WTC11 (cell line): Measurements from ENCODE around the gene THOP1. TPM values are rescaled to one million over a fixed set of nuclear protein-coding genes. Genes with fewer than 3 reads are reported as not detected.

Source experiments
- ATAC-seq: fragments of 200-7000 bp; cut with Tn5 transposase; 2 replicates; pipeline ENCODE4 v1.10.0; 2021; ENCODE audit warnings: mild to moderate bottlenecking, moderate library complexity
- CTCF ChIA-PET: fragments of 300-600 bp; sonication (Branson Sonifier 250); formaldehyde crosslinking; loops from one replicate; lab custom pipeline; 2021; ENCODE audit warnings: antibody characterized with exemption; lab: Charles Lee
- POLR2A ChIA-PET: fragments of 350-600 bp; sonication (Branson Sonifier 250); formaldehyde crosslinking; loops from one replicate; lab custom pipeline; 2021; ENCODE audit warnings: antibody characterized with exemption; lab: Charles Lee
- DNase-seq: peaks from one replicate; pipeline ENCODE4 v3.0.0; 2021; ENCODE audit warnings: low spot score
- H3K27ac Mint-ChIP-seq: 2 replicates; pipeline ENCODE4 v1.8.0; 2021; ENCODE audit warnings: mixed read lengths
- H3K27me3 Mint-ChIP-seq: 2 replicates; pipeline ENCODE4 v1.8.0; 2021; ENCODE audit warnings: low read depth, mild to moderate bottlenecking, moderate library complexity, mixed read lengths
- H3K36me3 Mint-ChIP-seq: 2 replicates; pipeline ENCODE4 v1.8.0; 2021; ENCODE audit warnings: mixed read lengths
- H3K4me1 Mint-ChIP-seq: 2 replicates; pipeline ENCODE4 v1.8.0; 2022; ENCODE audit warnings: mixed read lengths
- H3K4me3 Mint-ChIP-seq: 2 replicates; pipeline ENCODE4 v1.8.0; 2021; ENCODE audit warnings: mild to moderate bottlenecking, moderate library complexity, mixed read lengths
- H3K9me3 Mint-ChIP-seq: 2 replicates; pipeline ENCODE4 v1.8.0; 2021; ENCODE audit warnings: mixed read lengths
- ATF2 ChIP-seq: sonication (generic); formaldehyde crosslinking; IDR thresholded peaks from 2 replicates; pipeline ENCODE4 v1.8.1; 2022; ENCODE audit warnings: low read depth, missing genetic modification reagents, borderline replicate concordance
- EMX1 ChIP-seq: fragments of 250-450 bp; sonication (Bioruptor Pico); IDR thresholded peaks from 2 replicates; pipeline ENCODE4 v1.8.0; 2021; ENCODE audit warnings: mild to moderate bottlenecking
- FOXP1 ChIP-seq: sonication (generic); formaldehyde crosslinking; IDR thresholded peaks from 2 replicates; pipeline ENCODE4 v1.8.0; 2022; ENCODE audit warnings: missing genetic modification reagents, mild to moderate bottlenecking, moderate library complexity, borderline replicate concordance
- KAT7 ChIP-seq: sonication (generic); formaldehyde crosslinking; IDR thresholded peaks from 2 replicates; pipeline ENCODE4 v1.8.1; 2023; ENCODE audit warnings: missing genetic modification reagents, mild to moderate bottlenecking, borderline replicate concordance
- NFYB ChIP-seq: sonication (generic); formaldehyde crosslinking; conservative IDR thresholded peaks from 2 replicates; pipeline ENCODE4 v1.8.0; 2022; ENCODE audit warnings: low read depth, missing genetic modification reagents
- NR2C2 ChIP-seq: sonication (generic); formaldehyde crosslinking; IDR thresholded peaks from 2 replicates; pipeline ENCODE4 v1.8.0; 2022; ENCODE audit warnings: mild to moderate bottlenecking, missing genetic modification reagents
- PRRX2 ChIP-seq: fragments of 250-450 bp; sonication (Bioruptor Pico); IDR thresholded peaks from 2 replicates; pipeline ENCODE4 v1.8.0; 2021; ENCODE audit warnings: mild to moderate bottlenecking
- SP1 ChIP-seq: sonication (generic); formaldehyde crosslinking; conservative IDR thresholded peaks from 2 replicates; pipeline ENCODE4 v1.8.1; 2022; ENCODE audit warnings: missing genetic modification reagents
- TEAD4 ChIP-seq: sonication (generic); formaldehyde crosslinking; IDR thresholded peaks from 2 replicates; pipeline ENCODE4 v1.8.0; 2022; ENCODE audit warnings: mild to moderate bottlenecking, missing genetic modification reagents
- TP53 ChIP-seq: sonication (generic); formaldehyde crosslinking; IDR thresholded peaks from 2 replicates; pipeline ENCODE4 v1.8.1; 2023; ENCODE audit warnings: mild to moderate bottlenecking, missing genetic modification reagents
- ZBTB21 ChIP-seq: sonication (generic); formaldehyde crosslinking; IDR thresholded peaks from 2 replicates; pipeline ENCODE4 v1.8.1; 2023; ENCODE audit warnings: mild to moderate bottlenecking, missing genetic modification reagents, borderline replicate concordance
- ZNF121 ChIP-seq: sonication (generic); formaldehyde crosslinking; IDR thresholded peaks from 2 replicates; pipeline ENCODE4 v1.8.0; 2023; ENCODE audit warnings: missing genetic modification reagents
- ZNF219 ChIP-seq: sonication (generic); formaldehyde crosslinking; IDR thresholded peaks from 2 replicates; pipeline ENCODE4 v1.8.0; 2023; ENCODE audit warnings: missing genetic modification reagents, mild to moderate bottlenecking, borderline replicate concordance
- ZNF317 ChIP-seq: sonication (generic); formaldehyde crosslinking; IDR thresholded peaks from 2 replicates; pipeline ENCODE4 v1.8.1; 2023; ENCODE audit warnings: low read depth, mild to moderate bottlenecking, moderate library complexity, missing genetic modification reagents, borderline replicate concordance
- ZNF423 ChIP-seq: fragments of 250-450 bp; sonication (Bioruptor Pico); IDR thresholded peaks from 2 replicates; pipeline ENCODE4 v2.1.2; 2022; ENCODE audit warnings: mild to moderate bottlenecking, moderate library complexity
- ZNF425 ChIP-seq: fragments of 250-450 bp; sonication (Bioruptor Pico); conservative IDR thresholded peaks from 2 replicates; pipeline ENCODE4 v1.9.0; 2021; ENCODE audit warnings: mild to moderate bottlenecking
- ZNF671 ChIP-seq: fragments of 250-450 bp; sonication (Bioruptor Pico); IDR thresholded peaks from 2 replicates; pipeline ENCODE4 v1.8.0; 2021; ENCODE audit warnings: mild to moderate bottlenecking
- total RNA-seq: library from RNA; stranded (reverse); gene quantifications from 3 replicates; pipeline ENCODE4 v1.2.3, GENCODE V29; 2021
- TF ChIP-seq, protein P1 (sequence below): sonication (generic); formaldehyde crosslinking; IDR thresholded peaks from 2 replicates; pipeline ENCODE4 v1.8.1; 2022; ENCODE audit warnings: mild to moderate bottlenecking, moderate library complexity, missing genetic modification reagents
- TF ChIP-seq, protein P2 (sequence below): sonication (generic); formaldehyde crosslinking; IDR thresholded peaks from 2 replicates; pipeline ENCODE4 v1.8.0; 2023; ENCODE audit warnings: missing genetic modification reagents
- TF ChIP-seq, protein P3 (sequence below): sonication (generic); formaldehyde crosslinking; IDR thresholded peaks from 2 replicates; pipeline ENCODE4 v1.8.1; 2023; ENCODE audit warnings: mild to moderate bottlenecking, missing genetic modification reagents
- TF ChIP-seq, protein P4 (sequence below): sonication (generic); formaldehyde crosslinking; IDR thresholded peaks from 2 replicates; pipeline ENCODE4 v1.8.1; 2023; ENCODE audit warnings: mild to moderate bottlenecking, missing genetic modification reagents
- TF ChIP-seq, protein P5 (sequence below): sonication (generic); formaldehyde crosslinking; IDR thresholded peaks from 2 replicates; pipeline ENCODE4 v1.8.0; 2023; ENCODE audit warnings: mild to moderate bottlenecking, missing genetic modification reagents

THOP1 gene
- total RNA-seq, 1 experiment from 2014 or later, result 181 TPM

- DNase-seq (no peak), ATAC-seq (no peak)
- Mint-ChIP-seq H3K4me1 (no peaks in the 10 kb centered on the region), H3K27me3 (no peaks in the 10 kb centered on the region), H3K27ac (no peak overlapping the region), H3K9me3 (no peaks in the 10 kb centered on the region), H3K4me3 (no peak overlapping the region), H3K36me3 (peaks cover 21% of the 10 kb centered on the region)
- ChIA-PET POLR2A (no interaction called here), CTCF (no interaction called here)
- TF ChIP-seq ATF2 (no peak), SP1 (CRISPR knock-in tag) (no peak), ZNF219 (CRISPR knock-in tag) (no peak), FOXP1 (CRISPR knock-in tag) (no peak), EMX1 (CRISPR knock-in tag) (no peak), PRRX2 (CRISPR knock-in tag) (no peak), NFYB (no peak), ZNF121 (CRISPR knock-in tag) (no peak), ZNF425 (CRISPR knock-in tag) (no peak), KAT7 (CRISPR knock-in tag) (no peak)
- TF ChIP-seq, protein P1, sequence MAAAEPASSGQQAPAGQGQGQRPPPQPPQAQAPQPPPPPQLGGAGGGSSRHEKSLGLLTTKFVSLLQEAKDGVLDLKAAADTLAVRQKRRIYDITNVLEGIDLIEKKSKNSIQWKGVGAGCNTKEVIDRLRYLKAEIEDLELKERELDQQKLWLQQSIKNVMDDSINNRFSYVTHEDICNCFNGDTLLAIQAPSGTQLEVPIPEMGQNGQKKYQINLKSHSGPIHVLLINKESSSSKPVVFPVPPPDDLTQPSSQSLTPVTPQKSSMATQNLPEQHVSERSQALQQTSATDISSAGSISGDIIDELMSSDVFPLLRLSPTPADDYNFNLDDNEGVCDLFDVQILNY (CRISPR knock-in tag), result no peak
- TF ChIP-seq, protein P2, sequence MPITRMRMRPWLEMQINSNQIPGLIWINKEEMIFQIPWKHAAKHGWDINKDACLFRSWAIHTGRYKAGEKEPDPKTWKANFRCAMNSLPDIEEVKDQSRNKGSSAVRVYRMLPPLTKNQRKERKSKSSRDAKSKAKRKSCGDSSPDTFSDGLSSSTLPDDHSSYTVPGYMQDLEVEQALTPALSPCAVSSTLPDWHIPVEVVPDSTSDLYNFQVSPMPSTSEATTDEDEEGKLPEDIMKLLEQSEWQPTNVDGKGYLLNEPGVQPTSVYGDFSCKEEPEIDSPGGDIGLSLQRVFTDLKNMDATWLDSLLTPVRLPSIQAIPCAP (CRISPR knock-in tag), result no peak
Observed at GRCh38 chr19:2764945-2765344, 20.4 kb upstream of the THOP1 start.

DNA sequence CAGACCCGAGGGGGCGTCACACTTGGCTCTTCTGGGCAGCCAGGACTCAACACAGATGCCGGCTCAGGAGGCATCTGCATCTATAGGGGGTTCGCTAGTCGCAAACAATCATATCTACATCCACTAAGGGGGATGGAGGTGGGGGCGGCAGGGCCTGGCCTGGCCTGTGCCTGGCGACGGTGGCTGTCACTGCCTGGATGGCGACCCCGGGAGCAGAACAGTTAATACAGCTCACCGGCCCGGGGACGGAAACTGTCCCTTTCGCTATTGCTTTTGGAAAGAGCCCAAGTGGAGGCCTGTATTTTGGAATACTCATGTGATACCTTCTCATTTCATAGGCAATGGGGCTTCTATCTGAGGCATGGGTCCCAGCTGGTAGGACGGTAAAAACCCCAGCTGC lies 19.9 kb upstream of the THOP1 start:
- ChIA-PET POLR2A (no interaction called here), CTCF (no interaction called here)
- Mint-ChIP-seq H3K27ac (no peak overlapping the region), H3K4me1 (no peaks in the 10 kb centered on the region), H3K4me3 (no peak overlapping the region), H3K27me3 (no peaks in the 10 kb centered on the region), H3K9me3 (no peaks in the 10 kb centered on the region), H3K36me3 (peaks cover 20% of the 10 kb centered on the region; the same call in 1 of the 2 replicates)
- ATAC-seq (no peak), DNase-seq (no peak)
- TF ChIP-seq ZNF317 (CRISPR knock-in tag), result no peak
- TF ChIP-seq, protein P3, sequence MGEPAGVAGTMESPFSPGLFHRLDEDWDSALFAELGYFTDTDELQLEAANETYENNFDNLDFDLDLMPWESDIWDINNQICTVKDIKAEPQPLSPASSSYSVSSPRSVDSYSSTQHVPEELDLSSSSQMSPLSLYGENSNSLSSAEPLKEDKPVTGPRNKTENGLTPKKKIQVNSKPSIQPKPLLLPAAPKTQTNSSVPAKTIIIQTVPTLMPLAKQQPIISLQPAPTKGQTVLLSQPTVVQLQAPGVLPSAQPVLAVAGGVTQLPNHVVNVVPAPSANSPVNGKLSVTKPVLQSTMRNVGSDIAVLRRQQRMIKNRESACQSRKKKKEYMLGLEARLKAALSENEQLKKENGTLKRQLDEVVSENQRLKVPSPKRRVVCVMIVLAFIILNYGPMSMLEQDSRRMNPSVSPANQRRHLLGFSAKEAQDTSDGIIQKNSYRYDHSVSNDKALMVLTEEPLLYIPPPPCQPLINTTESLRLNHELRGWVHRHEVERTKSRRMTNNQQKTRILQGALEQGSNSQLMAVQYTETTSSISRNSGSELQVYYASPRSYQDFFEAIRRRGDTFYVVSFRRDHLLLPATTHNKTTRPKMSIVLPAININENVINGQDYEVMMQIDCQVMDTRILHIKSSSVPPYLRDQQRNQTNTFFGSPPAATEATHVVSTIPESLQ, result no peak
- TF ChIP-seq, protein P4, sequence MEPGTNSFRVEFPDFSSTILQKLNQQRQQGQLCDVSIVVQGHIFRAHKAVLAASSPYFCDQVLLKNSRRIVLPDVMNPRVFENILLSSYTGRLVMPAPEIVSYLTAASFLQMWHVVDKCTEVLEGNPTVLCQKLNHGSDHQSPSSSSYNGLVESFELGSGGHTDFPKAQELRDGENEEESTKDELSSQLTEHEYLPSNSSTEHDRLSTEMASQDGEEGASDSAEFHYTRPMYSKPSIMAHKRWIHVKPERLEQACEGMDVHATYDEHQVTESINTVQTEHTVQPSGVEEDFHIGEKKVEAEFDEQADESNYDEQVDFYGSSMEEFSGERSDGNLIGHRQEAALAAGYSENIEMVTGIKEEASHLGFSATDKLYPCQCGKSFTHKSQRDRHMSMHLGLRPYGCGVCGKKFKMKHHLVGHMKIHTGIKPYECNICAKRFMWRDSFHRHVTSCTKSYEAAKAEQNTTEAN (CRISPR knock-in tag), result no peak
- no peak for TF ChIP-seq ZNF423 (CRISPR knock-in tag)
- TF ChIP-seq ZNF671 (CRISPR knock-in tag), result no peak
- TF ChIP-seq, protein P5, sequence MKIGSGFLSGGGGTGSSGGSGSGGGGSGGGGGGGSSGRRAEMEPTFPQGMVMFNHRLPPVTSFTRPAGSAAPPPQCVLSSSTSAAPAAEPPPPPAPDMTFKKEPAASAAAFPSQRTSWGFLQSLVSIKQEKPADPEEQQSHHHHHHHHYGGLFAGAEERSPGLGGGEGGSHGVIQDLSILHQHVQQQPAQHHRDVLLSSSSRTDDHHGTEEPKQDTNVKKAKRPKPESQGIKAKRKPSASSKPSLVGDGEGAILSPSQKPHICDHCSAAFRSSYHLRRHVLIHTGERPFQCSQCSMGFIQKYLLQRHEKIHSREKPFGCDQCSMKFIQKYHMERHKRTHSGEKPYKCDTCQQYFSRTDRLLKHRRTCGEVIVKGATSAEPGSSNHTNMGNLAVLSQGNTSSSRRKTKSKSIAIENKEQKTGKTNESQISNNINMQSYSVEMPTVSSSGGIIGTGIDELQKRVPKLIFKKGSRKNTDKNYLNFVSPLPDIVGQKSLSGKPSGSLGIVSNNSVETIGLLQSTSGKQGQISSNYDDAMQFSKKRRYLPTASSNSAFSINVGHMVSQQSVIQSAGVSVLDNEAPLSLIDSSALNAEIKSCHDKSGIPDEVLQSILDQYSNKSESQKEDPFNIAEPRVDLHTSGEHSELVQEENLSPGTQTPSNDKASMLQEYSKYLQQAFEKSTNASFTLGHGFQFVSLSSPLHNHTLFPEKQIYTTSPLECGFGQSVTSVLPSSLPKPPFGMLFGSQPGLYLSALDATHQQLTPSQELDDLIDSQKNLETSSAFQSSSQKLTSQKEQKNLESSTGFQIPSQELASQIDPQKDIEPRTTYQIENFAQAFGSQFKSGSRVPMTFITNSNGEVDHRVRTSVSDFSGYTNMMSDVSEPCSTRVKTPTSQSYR (CRISPR knock-in tag), result no peak
- TF ChIP-seq TEAD4 (CRISPR knock-in tag), result no peak
- no peak for TF ChIP-seq ZBTB21 (CRISPR knock-in tag)
- TF ChIP-seq TP53, result no peak
- no peak for TF ChIP-seq NR2C2
- no peak for TF ChIP-seq FOXP1 (CRISPR knock-in tag)
- TF ChIP-seq ATF2, result no peak
